HG02938 (cell line): ENCODE results near the gene SNX4.

Experiments
- ATAC-seq: cut with Tn5 transposase; IDR thresholded peaks from one replicate; pipeline ENCODE4 v1.9.1; 2021; ENCODE audit warnings: mild to moderate bottlenecking, moderate library complexity; ENCODE audit not compliant: unreplicated experiment

The SNX4 gene

DNA sequence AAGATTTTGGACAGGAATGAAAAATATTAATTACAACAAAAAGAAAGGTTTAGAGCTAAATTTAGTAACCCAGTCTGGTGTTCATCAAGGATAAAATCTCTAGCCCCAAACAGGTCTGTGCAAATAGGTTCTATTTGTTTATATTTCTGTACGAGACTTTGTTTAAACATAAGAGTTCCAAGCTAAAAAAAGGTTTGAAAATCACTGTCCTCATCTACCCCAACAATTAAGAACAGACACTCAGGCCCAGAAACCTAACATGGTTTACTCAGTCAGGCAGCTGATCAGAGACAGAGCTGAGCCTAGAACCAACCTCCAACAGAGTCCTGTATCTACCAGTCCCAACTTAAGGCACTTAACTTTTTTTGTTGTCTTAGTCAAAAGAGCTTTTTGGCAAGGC lies 49.3 kb downstream of the SNX4 start:
- ATAC-seq = no peak

DNA sequence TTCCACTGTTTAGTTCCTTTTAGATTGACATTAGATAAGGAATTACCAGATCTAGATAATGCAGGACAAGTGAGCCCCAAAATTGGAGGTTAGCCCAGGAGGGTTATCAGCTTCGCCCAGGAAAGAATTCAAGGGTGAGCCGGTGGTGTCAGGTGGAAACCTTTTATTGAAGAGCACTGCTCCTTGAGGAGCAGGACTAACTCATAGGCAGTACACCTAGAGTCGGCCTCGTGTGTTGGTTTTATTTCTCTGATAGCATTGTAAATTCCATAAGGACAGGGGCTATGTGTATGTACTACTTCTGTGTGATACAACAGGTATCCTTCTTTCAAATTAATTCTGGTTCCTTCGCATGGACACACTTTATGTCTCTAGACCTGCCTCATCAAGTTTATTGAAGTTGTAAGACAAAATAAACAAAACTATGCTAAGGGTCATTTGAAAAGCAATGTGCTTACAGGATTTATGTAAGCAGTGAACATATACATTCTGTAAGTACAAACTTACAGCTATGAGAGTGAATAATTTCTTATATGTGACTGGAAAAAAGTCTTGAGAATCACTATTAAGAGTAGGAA lies 57.2 kb downstream of the SNX4 start:
- ATAC-seq = no peak

DNA sequence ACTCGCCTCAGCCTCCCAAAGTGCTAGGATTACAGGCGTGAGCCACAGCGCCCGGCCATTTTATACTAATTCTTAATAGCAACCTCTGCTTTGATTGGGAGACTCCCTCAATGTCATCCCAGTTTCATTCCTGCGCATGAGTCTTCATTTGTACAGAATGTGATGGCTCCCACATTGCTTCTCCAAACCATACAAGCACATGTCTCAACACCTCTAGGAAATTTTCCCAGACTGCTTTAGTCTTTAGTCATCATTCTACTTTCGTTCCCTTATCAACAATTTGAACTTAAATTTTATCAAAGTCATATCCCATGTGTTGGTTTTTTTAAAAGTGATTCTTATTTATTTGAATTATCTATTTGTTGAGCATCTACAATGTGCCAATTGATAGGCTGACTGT lies 58.1 kb downstream of the SNX4 start:
- ATAC-seq = no peak

DNA sequence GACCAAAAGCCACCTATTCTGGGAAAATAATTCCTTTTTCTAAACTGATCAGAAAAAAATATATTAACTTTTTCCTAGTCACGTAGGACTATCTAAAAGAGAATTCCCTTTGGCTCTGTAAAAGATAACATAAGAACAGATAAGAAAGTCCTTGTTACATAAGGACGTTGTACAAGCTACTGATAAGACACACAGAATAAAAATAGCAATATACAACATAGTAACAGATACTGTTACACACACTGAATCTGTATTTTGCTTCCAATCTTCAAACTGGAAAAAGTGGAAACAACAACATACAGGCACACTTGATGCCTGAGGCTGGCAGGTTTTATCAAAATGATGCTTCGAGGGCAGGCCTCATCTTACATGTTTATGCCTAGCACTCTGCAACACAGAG lies 59.8 kb downstream of the SNX4 start:
- ATAC-seq = no peak

DNA sequence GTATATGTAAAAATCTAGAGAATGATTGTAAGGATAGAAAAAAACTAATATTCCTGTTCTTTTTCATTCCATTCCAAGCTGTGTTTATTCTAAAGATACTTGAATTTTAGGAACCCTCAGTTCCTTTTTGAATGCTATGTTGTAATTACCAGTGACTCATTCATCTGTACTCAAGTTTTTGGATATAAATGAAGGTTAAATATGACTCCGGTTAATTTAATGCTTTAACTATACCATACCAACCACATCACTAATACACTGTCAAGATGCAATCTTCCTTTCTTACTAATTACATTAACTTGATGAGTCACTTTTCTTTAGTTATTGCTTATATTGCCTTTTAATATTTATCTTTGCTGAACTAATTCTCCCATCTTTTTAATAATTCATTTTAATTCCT lies 76.1 kb downstream of the SNX4 start:
- ATAC-seq = no peak

DNA sequence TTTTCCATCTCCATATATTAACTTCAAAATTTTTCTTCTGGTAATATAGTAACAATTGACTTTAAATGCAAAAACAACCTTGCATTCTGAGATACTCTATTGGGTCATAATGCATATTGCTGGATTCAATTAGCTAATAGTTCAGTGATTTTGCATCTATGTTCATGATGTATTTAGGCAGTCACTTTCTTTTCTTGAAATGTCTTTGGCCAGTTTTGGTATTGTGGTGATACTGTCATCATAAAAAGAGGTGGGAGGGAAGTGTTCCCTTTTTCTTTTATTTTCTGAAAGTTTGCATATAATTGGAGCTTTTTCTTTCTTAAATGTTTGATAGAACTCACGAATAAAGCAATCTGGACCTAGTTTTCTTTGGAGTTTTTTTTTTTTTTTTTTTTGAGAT lies 77.5 kb downstream of the SNX4 start:
- ATAC-seq = no peak

DNA sequence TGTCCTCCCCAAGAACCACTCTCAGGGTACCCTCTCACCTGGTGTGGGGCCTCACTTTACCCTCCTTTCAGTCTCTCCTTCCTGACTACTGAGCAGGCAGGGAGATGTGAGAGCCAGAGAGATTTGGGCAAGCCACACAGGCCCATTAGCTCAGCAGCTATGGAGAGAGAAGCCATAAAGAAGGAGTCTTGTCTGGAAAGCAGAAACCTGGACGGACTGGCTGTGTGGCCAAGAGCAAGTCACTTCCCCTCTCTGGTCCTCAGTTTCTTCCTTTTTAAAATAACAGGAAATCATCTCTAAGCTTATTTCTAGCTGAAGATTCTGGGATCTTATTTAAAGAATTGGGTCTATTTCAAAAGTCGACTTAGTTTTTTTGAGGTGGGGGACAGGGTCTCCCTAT lies 79.0 kb downstream of the SNX4 start:
- no peak for ATAC-seq

DNA sequence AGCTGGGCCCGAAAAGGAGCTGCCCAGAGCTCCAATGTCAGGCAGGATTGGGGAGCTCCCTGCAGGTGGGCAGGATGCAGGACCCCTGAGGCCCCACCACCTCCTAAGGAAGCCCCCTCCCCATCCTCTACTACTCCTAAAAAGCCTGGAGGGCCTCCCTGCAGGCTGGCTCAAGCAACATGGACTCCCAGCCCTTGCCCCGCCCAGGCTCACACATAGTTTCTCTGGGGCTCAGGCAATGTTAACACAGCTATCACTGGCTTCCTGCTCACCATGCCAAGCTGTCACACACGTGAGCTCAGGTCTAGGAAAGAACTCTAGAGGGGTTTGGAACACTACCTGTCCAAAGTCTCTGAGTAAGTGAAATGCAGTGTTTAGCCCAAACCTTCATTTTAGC lies 79.4 kb downstream of the SNX4 start:
- no peak for ATAC-seq

DNA sequence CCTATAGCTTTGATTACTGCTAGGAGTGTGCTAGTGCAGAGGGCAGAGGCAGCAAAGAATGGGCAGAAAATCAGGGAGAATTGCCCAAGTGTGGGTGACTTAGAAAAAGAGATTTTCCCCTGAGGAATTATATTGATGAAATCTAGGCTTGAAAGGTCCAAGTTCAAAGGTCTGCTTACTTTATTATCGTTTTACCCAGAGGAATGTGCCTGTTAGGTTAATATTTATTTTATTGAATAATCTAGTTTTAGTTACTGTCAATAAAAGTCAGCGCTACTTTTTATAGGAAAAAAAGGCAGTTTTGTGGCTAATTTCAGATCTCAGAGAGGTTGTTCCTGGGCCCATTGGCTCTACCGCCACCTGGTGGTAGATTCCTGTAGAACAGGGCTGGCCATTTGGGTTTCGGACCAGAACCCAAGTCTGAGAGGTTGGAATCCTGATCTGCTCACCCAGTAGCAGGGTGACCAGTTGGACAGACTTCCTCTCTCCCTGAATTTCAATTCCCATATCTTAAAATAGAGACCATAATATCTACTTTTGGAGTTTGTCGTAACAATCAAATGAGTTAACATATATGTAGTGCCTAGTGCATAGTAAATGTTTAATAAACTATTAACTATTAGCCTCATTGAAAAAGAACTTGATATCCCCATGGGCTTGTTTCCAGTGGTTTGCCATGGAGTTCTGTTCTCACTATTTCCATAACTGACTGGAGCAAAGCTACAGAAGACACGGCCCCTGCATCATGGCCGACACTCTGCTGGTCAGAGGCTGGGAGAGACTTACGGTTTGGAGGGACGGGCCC lies 82.2 kb downstream of the SNX4 start:
- ATAC-seq = no peak

DNA sequence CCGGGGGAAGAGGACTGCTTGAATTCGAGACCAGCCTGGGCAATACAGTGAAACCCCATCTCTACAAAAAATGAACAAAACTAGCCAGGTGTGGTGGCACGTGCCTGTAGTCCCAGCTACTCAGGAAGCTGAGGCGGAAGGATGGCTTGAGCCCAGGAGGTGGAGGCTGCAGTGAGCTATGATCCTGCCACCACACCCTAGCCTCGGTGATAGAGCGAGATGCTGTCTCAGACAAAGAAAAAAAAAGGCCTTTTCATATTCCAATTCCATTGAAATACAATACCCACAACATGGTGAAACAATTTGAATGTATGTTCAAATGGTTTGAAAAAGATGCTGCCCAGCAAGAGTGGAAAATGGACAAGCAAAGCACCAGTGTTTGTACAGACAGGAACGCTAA lies 83.1 kb downstream of the SNX4 start:
- ATAC-seq = no peak

DNA sequence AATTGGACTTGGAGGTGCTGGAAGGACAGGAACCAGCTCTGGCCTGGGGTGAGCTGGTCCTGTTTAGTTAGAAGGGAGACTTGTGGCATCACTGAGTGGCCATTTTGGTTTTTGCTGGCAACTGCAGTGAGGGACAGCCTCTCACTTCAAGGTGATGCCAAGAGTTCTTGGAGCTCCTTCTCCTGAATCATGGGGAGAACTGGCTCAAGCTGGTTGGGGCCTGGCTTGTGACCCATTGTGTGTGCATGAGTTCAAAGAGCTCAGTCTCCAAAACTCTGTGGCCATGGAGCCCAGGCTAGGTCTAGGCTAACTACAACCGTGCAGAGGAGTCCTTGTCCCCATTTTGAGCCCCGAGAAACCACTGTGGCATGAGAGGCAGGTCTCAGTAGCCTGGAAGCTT lies 84.8 kb downstream of the SNX4 start:
- no peak for ATAC-seq

DNA sequence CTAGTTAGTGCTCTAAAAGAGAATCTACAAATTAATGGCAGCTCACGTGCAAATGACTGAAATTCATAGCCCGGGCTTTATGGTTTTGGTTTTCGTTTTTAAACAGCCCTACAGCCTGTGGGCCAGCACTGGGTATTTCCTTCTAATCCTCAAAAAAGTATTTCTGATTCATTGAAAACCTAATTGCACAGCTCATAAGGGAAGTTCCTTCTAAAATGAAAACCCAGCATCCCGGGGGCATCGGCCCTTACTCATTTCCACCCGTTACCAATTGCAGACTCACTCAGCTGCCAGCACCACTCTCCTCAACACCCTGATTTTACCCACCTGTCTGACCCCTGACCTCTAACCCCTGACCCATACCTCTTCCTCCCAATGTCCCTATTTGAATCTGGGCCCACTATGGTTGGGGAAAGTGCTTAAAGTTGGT lies 85.4 kb downstream of the SNX4 start:
- ATAC-seq = no peak

DNA sequence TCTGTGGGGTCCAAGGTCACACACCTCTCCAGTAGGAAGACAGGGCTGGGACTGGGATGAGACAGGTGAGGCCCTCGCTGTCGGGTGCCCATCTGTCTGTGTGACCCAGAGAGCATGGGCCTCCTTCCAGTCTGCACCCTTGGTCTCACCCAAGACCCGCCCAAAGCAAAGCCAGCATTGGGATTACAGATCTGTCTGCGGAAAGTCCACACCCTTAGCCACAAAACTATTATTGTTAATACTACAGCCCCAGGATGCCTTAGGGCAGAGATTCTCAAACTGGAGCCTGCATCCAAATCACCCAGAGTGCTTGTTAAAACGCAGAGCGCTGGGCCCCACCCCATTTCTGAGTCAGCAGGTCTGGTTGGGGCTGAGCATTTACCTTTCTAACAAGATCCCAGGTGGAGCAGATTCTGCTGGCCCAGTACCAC lies 86.4 kb downstream of the SNX4 start:
- no peak for ATAC-seq

DNA sequence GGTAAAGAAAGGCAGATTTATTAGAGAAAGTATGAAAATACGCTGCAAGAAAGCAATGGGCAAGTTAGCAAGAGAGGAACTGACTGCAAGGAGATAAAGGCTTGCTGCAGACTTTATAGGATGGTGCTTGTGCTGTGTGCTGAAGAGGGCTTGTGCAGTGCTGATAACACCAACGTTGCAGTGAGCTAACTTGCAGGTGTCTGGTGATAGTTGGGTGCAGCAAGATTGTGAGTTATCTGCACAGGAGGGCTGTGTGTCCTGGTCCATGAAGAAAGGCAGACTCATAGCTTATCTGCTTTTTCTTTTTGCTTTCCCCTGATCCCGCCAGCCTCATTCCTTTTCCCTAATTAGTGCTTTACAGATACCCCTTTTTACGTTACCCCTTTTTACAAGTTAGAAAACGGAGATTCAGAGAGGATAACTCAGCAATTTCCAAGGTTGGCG lies 86.9 kb downstream of the SNX4 start:
- ATAC-seq = no peak

DNA sequence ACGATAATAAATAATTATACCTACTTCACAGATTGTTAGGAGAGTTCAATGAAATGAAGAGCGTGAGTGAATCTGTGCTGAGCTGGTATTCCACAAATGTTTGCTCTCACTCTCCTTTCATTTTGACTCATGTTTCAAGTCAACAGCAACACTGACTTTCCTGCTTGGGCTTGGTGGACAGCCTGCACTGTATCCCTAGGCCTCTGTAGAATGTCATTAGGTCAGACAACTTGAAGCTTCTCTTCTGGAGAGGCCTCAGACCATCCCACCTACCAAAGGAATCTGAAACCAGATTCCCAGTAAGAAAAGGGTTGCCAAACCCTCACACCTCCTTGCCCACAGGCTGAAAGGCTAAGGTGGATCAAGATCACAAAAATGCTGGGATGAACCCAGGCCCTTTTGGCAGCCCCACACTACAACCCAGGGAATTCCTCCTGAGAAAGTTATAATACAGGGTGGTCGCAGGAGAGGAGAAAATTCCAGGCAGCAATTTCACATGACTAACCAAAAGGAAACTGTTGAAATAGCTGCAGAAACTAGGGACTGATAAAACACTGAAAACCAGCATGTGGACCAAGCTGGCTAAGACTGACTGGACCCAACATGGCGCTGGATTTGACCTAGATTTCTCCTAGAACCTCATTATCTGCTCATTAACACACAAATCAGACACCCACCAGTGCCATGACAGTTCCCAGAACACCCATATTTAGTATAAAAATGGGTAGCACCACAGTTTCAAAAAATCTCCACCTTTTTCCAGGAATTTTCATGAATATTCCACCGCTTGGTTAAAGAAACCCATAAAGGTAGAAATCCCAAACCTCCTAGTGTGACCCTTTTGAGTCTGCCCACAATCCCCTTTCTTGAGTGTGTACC lies 87.9 kb downstream of the SNX4 start:
- ATAC-seq = no peak

DNA sequence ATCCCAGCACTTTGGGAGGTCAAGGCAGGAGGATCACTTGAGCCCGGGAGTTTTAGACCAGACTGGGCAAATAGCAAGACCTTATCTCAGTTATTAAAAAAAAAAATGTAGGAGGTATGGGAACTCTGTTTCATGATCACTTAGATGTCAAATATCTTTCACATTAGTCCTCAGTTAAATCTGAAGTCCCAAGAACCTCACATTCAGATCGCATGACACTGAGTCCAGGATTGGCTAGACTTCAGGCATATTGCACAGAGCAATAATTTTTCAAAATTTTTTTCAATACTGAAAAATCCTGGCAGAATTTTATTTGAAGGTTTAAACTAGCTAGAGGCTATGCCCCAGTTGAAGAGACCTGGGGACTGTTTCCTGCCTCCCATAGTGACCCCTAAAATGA lies 88.6 kb downstream of the SNX4 start:
- ATAC-seq = no peak

DNA sequence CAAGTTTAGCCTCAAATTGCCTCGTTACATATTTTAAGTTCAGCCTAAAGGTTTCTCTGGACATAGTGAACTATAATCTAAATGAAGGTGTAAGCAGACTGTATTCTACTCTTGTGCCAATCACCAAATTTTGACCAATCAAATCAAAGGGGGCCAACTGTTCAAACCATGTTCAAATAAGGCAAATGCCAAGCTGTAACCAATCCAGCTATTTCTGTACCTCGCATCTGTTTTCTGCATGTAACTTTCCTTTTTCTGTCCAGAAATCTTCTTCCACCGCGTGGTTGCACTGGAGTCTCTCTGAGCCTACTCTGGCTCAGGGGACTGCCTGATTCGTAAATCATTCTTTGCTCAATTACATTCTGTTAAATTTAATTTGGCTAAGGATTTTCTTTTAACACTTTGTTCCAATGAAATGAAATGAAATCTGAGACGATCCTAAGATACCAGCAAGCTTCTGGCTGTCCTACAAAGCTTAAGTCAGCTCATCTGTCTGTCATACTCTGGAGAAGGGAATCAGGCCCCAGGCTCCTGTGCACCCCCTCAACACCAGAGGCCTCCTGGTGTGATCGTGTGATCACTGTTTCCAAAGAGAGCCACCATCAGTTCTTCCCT lies 91.7 kb downstream of the SNX4 start:
- no peak for ATAC-seq

DNA sequence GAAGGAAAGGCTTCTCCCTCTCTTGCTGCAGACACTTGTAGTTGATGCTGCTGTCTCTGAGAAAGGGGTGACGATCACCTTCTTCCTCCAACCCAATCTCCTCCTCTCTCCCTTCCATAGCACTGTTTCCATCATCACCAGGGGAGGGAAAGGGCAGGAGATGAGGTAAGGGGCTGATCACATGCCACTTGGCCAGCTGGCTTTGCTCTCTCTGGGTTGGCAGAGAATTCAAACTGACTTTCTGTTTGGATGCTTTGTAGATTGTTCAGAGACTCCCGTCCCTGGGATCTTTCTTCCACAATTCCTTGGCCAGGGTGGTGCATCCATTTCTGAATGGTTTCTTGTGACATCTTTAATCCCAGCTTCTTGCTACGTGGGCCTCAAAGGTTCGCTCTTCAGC lies 101.7 kb downstream of the SNX4 start:
- ATAC-seq = no peak

DNA sequence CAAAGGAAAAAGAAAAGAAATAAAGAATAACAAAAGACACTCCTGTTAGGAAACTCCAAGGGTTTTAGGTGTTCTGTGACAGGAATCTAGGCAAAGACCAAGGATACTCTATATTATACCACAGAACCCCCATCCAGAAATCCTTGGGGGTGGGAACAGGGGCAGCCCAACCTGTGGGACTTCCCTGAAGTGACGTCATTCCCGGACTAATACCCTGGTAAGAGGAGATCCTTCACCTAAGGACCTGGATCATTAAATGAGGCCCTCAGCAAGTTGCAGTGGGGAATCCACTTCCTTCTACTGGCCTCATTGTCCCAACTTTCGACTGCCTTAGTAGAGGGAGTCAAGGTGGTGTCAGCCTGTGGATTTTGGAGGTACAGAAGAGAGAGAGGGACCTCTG lies 103.8 kb downstream of the SNX4 start:
- no peak for ATAC-seq

DNA sequence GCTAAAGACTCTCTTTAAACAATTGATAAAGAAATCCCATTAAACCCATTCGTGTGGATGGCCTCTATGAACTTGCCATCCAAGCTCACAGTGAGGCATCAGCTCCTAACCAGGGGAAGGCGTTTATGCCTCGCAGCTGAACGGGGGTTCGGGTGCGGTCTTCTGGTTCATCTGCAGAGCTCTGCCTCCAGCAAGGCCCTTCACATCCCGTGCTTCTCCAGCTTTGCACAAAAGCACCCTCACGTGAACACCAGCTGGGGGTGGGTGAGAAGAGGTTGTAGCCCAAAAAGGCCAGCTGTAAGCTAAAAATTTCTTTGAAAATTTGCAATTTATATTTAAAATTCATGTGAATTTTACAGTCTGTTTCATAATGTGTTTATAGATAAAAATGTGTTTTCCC lies 105.3 kb downstream of the SNX4 start:
- ATAC-seq = no peak

DNA sequence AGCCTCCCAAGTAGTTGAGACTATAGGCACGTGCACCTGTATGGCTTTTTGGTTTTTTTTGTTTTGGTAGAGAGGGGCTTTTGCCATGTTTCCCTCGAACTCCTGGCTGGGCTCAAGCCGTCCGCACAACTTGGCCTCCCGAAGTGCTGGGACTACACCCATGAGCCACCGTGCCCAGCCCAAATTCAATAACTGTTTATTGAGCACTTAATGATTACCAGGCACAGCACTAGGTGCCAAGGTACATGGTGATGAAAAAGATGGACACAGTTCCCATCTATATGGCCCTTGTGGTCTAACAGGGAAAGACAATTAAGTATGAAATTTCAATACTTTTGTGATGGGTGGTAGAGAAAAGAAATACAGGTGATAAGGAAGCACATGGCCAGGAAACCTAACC lies 109.1 kb downstream of the SNX4 start:
- ATAC-seq = no peak
